ENCODE measurements around the gene ASB3.
A peak's percentile ranks its signal among the peaks of the same experiment; 100 is the strongest.
"Not testable (repeated sequence)": the region's sequence is repeated elsewhere in the genome, so short reads cannot be mapped to it uniquely, and the experiment has no call there.

ASB3 gene

DNA sequence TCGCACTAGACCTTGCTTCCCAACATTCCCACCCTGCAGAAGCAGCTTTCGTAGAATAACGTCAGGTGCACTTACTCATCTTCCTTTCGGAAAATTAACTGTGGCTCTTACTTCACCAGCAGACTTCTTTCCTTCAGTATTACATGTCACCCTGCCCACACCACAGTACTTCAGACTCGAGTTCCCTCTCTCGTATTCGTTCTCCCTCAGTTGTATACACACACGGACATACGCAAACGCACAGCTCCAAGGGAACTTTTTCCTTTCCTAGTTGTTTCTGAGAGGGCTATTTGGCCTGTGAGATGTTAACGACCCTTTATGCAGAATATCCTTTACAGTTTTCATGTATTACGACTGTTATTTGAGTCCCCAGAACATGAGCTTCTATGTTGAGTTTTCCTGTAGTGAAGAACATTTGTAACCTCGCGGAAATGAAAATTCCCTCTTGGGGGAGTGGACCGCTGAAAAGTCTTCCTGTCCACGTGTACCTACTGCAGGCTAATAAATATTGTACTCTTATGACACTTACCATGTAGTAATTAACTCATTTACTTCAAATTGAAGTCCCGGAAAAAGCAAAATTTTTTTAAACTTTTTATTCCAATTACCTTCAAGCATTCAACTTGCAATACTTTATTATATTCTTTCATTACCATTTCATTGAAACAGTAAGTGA is 999 bp upstream of the ASB3 start:
- DNase-seq (ENCODE audit: low spot score): no peak

GRCh38 chr2:53786352-53786704 is 425 bp downstream of the ASB3 start:
- peak; percentile 15 for DNase-seq (ENCODE audit: low spot score)

- DNase-seq (ENCODE audit: low spot score): no peak
Observed at GRCh38 chr2:53785366-53785765, 1.4 kb downstream of the ASB3 start.

DNA sequence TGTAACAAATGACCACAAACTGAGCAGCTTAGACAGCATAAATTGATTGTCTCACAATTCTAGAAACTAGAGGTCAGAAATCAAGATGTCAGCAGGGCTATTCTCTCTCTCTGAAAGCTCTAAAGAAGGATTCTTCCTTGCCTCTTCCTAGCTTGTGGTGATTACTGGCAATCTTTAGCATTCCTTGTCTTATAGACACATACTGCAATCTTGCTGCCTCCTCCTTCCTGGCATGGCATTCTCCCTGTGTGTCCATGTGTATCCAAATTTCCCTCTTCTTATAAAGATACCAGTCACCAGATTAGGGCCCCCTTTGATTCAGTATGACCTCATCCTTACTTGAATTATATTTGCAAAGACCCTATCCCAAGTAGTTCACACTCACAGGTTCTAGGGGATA is 2.3 kb downstream of the ASB3 start:
- no peak for DNase-seq (ENCODE audit: low spot score)

GRCh38 chr2:53782676-53783075 is 4.1 kb downstream of the ASB3 start:
- DNase-seq (ENCODE audit: low spot score): no peak

GRCh38 chr2:53780056-53780455 is 6.7 kb downstream of the ASB3 start:
- DNase-seq (ENCODE audit: low spot score): no peak

- no peak for DNase-seq (ENCODE audit: low spot score)
Observed at GRCh38 chr2:53778536-53779162, 8.1 kb downstream of the ASB3 start.

DNA sequence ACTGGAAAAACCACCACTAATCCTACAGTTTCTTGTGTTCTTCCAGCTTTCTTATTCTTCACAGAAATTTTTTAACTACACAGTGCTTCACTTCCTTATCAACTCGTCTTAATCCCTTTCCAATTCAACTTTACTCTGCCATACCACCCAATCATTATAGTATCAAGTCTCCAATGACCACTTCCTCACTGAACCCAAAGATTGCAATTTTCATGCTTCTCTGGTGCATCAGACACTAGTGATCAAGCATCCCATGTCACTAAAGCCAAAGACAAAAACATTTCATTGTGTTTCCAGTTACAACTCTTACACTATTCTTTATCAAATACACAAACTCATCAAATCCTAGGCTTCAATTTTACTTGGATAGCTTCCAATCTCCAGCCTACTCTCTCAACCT is 9.6 kb downstream of the ASB3 start:
- DNase-seq (ENCODE audit: low spot score): no peak

- DNase-seq (ENCODE audit: low spot score): no peak
Observed at GRCh38 chr2:53770264-53770663, 16.5 kb downstream of the ASB3 start.

DNA sequence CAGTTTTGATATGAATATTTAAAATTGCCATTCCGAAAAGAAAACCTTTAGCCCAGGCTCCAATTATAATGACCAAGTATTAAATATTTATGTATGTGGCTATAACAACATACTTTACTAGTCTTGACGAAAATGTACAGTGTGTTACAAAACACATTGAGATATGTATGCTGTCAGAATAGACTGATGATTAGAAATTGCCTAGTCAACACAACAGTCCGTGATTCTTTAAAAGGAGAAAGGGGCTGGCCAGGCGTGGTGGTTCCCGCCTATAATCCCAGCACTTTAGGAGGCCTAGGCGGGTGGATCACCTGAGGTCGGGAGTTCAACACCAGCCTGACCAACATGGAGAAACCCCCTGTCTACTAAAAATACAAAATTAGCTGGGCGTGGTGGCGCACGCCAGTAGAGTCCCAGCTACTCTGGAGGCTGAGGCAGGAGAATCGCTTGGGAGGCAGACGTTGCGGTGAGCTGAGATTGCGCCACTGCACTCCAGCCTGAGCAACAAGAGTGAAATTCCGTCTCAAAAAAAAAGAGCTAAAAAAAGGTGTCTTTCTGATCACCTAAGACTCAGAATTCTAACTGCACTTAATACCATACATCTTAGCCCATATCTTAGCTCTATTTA is 17.3 kb downstream of the ASB3 start:
- no peak for DNase-seq (ENCODE audit: low spot score)

GRCh38 chr2:53768242-53768542 is 18.6 kb downstream of the ASB3 start:
- DNase-seq (ENCODE audit: low spot score): no peak

DNA sequence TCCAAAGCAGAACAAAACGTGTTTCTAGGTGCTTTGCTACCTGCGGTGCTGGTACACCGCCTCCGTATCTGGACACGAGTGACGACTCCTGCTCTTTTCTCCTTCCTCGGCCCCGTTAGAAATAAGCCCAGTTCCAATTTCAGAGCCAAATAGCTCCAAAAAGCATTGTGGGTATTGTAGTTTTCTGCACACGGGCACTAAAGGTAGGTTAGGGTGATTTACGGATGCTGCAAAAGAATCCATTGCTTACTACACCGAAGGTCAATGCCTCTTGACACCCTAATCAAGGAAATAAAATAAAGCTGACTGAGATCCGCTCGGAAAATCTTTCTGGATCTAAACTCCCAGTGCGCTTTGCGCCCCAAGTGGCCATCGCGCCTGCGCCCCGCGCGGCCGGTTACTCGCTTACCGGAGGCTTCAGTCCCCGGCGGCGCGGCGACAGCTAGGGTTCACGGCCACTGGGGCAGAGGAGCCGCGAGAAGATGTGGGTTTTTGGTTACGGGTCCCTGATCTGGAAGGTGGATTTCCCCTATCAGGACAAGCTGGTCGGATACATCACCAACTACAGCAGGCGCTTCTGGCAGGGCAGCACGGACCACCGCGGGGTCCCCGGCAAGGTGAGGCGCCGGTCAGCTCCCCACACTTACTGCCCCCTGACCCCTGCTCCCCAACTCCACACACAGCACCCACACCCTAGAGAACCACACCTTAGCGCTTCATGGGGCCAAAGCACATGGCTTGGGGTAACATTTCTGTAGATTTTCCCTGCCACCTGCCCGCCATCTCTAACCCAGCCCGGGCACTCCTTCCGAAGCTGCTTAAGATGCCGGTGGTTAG is 19.1 kb downstream of the ASB3 start, which contains the start of gene CHAC2:
Gene CHAC2, plus strand, starts transcription at position 400 of the 837 bp plus-strand sequence. Its CDS starts 83 bp downstream, at position 483.
- DNase-seq (ENCODE audit: low spot score): peak; percentile 83

DNA sequence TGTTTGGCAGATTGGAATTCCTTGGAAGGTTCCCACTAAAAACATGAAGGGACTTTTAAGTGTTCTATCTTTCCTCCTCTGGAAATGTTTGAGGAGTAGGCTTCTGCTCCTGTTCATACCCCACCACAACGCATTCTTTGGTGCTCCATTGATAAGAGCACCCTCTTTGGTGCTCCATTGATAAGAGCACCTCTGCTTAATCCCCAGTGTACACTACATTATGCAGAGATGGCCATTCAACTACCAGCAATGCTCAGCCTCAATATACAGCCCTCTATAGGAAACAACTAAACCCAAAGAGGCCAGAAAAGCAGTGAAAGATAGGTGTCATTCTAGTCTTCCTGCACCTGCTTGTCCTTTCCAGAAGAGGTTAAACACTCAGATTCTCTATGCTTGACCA is 21.0 kb downstream of the ASB3 start:
- DNase-seq (ENCODE audit: low spot score): no peak

DNA sequence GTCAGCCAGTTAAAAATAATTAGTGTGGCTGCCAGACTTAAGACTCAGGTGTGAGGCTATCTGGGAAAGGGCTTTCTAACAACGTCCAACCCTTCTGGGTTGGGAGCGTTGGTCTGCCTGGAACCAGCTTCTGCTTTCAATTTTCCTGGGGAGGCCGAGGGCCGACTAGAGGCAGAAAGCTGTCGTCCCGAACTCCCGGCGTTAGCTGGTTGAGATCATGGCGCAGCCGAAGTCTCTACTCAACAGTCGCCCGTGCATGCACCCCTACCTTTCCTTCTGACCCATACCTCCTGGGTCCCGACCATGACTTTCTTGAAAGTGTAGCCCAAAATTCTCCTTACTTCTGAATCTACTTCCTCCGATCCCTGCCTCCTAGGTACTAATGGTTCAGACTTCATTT is 29.5 kb downstream of the ASB3 start:
- not testable (repeated sequence) for DNase-seq (ENCODE audit: low spot score)

DNA sequence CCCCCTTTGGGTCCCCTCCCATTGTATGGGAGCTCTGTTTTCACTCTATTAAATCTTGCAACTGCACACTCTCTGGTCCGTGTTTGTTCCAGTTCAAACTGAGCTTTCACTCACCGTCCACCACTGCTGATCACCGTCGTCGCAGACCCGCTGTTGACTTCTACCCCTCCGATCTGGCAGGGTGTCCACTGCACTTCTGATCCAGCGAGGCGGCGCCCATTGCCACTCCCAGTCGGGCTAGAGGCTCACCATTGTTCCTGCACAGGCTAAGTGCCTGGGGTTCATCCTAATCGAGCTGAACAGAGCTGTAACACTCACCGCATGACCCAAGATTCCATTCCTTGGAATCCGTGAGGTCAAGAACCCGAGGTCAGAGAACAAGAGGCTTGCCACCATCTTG is 30.1 kb downstream of the ASB3 start:
- DNase-seq (ENCODE audit: low spot score): no peak

DNA sequence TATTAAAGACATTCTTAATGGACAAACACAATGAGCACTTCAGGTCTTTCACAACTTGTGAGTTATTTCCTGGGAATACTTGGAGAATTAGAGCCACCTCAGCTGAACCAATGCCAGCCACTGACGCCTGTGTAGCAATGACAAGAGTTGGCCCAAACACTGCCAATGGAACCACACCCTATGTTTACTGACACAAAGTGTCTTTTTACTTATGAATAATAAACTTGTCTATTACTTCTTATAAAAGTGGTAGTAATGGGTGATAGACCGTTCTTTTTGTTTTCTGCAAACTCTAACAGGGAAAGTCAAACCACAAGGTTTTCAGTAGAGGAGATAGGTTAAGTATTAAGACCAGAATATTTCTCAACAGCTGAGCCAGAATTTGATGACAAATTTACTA is 31.6 kb downstream of the ASB3 start:
- no peak for DNase-seq (ENCODE audit: low spot score)

DNA sequence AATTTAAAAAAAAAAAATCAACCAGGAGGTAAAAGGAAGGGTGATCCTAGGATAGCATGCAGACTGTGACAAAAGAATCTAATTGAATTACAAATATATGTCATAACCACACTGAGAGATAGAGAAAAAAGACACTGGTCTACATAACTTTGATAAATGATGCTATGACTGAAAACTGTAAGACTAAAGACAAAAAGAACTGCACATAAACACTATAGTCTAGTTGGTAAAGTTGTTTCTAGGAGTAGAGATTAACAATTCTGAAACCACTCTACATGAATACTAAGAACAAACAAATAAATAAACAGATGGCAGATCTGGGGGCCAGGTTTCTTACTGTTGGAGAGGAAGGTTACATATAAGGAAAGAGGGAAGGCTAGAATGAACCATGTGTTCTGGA is 33.7 kb downstream of the ASB3 start:
- DNase-seq (ENCODE audit: low spot score): no peak

DNA sequence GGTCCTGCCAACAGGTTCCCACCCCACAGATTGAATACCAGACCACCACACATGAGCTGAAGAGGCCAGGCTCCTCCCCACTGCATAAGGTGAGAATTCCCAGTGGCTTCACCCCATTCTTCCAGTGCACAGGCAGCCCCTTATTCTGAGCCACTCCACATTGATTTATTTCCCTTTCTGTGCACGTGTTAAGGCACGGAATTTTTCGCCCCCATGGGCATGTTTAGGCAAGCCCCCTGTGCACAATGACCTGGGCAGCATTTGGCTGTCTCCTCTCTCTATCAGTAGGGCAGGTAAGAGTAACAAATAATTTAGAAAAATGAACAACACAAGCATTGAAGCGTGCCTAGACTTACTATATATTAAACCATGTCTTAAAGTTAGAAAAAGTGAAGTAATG is 34.4 kb downstream of the ASB3 start:
- no peak for DNase-seq (ENCODE audit: low spot score)

DNA sequence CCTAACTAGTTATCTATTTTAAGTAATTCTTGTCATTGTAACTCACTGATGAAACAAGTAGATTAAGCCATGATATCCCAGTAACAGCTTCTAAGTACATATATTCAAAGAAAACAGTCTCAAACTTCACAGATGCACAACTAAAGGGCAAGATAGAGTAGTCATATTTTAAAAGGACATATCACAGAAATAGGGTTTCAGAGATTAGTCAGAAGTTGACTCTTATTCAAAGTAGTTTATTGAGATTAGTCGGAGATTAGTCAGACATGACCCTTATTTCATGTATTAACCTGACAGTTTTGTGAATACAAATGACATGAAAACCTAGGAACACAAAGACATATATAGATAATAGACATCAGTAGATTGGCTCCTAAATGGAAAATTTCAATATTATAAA is 35.0 kb downstream of the ASB3 start:
- no peak for DNase-seq (ENCODE audit: low spot score)

DNA sequence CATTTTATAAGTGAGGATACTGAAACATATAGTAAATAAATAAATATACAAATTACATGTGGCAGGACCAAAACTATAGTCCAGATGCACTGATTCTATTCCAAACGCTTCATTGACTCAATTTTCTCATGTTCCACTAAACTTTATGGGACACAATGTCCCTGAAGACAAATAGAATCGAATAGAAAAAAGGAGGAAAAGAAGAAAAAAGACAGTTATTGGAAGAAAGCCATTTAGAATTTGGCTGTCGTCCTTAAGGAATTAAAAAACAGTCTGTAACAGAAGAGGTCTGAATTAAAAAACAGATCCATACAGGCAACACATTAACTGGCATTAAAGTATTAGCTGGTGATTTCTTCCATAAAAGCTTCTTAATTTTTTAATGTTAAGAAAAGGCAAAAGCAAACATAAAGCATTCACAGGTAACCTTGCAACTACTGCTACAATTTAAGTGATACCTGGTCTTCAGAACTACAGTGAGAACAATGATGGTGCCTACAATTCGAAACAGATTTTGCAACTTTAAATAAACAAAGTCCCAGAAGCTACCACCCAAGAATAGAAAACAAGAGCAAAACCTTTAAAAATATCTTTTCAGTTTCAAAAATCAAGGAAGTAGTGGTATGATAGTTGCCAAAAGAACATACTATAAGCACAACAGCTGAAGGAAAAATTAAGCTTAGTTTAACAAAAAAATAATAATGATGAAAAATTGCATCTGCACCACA is 36.5 kb downstream of the ASB3 start:
- peak; percentile 25 for DNase-seq (ENCODE audit: low spot score)

GRCh38 chr2:53744395-53745065 is 42.2 kb downstream of the ASB3 start:
- DNase-seq (ENCODE audit: low spot score): no peak

- DNase-seq (ENCODE audit: low spot score): peak; percentile 26
Observed at GRCh38 chr2:53740170-53740569, 46.6 kb downstream of the ASB3 start.

Measured in putamen (tissue), 1 donor.